ENCODE data around the gene PSMC1.

Gene PSMC1

GRCh38 chr14:90305176-90305601, 48.8 kb downstream of the PSMC1 start:
- no peaks in the 10 kb centered on the region for H3K27me3 ChIP-seq (ENCODE audit: insufficient read depth, poor library complexity, severe bottlenecking)
- DNase-seq (ENCODE audit: low read depth in 1 of 2, low spot score in 1 of 2), result no peak
- no peak overlapping the region for H3K4me3 ChIP-seq (replicated peaks; ENCODE audit: insufficient read depth, low read length)
- no peak overlapping the region for H3K27ac ChIP-seq (replicated peaks)
- no peak for TF ChIP-seq REST (IDR thresholded peaks at IDR 0.05; ENCODE audit: insufficient replicate concordance, low read depth)
- TF ChIP-seq CTCF (IDR thresholded peaks at IDR 0.05; ENCODE audit: insufficient read depth, low read length), result no peak
- no peak for TF ChIP-seq POLR2AphosphoS5 (IDR thresholded peaks at IDR 0.05; ENCODE audit: low read depth)
- TF ChIP-seq GABPA (IDR thresholded peaks at IDR 0.05; ENCODE audit: low read depth), result no peak
- no peak for TF ChIP-seq SPI1 (IDR thresholded peaks at IDR 0.05; ENCODE audit: borderline replicate concordance, low read depth)

- TF ChIP-seq CTCF (IDR thresholded peaks at IDR 0.05; ENCODE audit: insufficient read depth, low read length) (no peak), POLR2AphosphoS5 (IDR thresholded peaks at IDR 0.05; ENCODE audit: low read depth) (no peak), REST (IDR thresholded peaks at IDR 0.05; ENCODE audit: insufficient replicate concordance, low read depth) (no peak), SPI1 (IDR thresholded peaks at IDR 0.05; ENCODE audit: borderline replicate concordance, low read depth) (no peak), GABPA (IDR thresholded peaks at IDR 0.05; ENCODE audit: low read depth) (no peak)
- Histone ChIP-seq H3K27ac (replicated peaks) (no peak overlapping the region), H3K4me3 (replicated peaks; ENCODE audit: insufficient read depth, low read length) (no peak overlapping the region), H3K27me3 (ENCODE audit: insufficient read depth, poor library complexity, severe bottlenecking) (no peaks in the 10 kb centered on the region)
- no peak for DNase-seq (ENCODE audit: low read depth in 1 of 2, low spot score in 1 of 2)
Measured at GRCh38 chr14:90308561-90308960, 52.2 kb downstream of the PSMC1 start.

- no peak overlapping the region for H3K27ac ChIP-seq (replicated peaks)
- H3K4me3 ChIP-seq (replicated peaks; ENCODE audit: insufficient read depth, low read length), result no peak overlapping the region
- no peak for DNase-seq (ENCODE audit: low read depth in 1 of 2, low spot score in 1 of 2)
- no peak for TF ChIP-seq CTCF (IDR thresholded peaks at IDR 0.05; ENCODE audit: insufficient read depth, low read length)
- TF ChIP-seq GABPA (IDR thresholded peaks at IDR 0.05; ENCODE audit: low read depth), result no peak
- TF ChIP-seq POLR2AphosphoS5 (IDR thresholded peaks at IDR 0.05; ENCODE audit: low read depth), result no peak
- TF ChIP-seq SPI1 (IDR thresholded peaks at IDR 0.05; ENCODE audit: borderline replicate concordance, low read depth), result no peak
- no peak for TF ChIP-seq REST (IDR thresholded peaks at IDR 0.05; ENCODE audit: insufficient replicate concordance, low read depth)
- H3K27me3 ChIP-seq (ENCODE audit: insufficient read depth, poor library complexity, severe bottlenecking), result no peaks in the 10 kb centered on the region
Measured at GRCh38 chr14:90317286-90317685, 60.9 kb downstream of the PSMC1 start.
